Bone marrow (tissue), 2 donors: ENCODE data around the gene COBL.

Experiments used
- DNase-seq, 2 donors: peaks; one replicate each; lab custom pipeline; 2025; lab: John Stamatoyannopoulos, UW

The COBL gene, protein sequence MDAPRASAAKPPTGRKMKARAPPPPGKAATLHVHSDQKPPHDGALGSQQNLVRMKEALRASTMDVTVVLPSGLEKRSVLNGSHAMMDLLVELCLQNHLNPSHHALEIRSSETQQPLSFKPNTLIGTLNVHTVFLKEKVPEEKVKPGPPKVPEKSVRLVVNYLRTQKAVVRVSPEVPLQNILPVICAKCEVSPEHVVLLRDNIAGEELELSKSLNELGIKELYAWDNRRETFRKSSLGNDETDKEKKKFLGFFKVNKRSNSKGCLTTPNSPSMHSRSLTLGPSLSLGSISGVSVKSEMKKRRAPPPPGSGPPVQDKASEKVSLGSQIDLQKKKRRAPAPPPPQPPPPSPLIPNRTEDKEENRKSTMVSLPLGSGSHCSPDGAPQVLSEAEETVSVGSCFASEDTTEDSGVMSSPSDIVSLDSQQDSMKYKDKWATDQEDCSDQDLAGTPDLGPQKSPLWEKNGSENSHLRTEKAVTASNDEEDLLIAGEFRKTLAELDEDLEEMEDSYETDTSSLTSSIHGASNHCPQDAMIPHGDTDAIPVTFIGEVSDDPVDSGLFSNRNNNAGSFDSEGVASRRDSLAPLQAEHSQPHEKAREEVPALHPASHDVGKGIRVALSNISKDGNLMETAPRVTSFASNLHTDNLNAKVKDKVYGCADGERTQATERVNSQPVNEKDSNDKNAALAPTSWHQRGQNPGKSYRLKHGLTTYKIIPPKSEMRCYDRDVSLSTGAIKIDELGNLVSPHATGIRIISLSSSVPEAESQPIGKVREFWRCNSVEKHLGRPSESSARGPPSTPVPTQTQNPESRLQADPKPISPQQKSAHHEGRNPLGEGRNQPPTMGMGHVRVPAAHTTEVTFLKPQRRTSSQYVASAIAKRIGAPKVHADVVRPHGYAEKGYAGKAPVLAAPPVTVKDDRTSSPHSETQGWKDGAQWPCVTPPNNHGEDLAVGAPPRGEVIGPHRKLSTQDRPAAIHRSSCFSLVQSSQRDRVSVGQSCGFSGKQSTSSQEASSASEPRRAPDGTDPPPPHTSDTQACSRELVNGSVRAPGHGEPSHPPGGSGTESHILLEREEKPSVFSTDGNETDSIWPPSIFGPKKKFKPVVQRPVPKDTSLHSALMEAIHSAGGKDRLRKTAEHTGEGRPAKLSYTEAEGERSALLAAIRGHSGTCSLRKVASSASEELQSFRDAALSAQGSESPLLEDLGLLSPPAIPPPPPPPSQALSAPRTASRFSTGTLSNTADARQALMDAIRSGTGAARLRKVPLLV

DNA sequence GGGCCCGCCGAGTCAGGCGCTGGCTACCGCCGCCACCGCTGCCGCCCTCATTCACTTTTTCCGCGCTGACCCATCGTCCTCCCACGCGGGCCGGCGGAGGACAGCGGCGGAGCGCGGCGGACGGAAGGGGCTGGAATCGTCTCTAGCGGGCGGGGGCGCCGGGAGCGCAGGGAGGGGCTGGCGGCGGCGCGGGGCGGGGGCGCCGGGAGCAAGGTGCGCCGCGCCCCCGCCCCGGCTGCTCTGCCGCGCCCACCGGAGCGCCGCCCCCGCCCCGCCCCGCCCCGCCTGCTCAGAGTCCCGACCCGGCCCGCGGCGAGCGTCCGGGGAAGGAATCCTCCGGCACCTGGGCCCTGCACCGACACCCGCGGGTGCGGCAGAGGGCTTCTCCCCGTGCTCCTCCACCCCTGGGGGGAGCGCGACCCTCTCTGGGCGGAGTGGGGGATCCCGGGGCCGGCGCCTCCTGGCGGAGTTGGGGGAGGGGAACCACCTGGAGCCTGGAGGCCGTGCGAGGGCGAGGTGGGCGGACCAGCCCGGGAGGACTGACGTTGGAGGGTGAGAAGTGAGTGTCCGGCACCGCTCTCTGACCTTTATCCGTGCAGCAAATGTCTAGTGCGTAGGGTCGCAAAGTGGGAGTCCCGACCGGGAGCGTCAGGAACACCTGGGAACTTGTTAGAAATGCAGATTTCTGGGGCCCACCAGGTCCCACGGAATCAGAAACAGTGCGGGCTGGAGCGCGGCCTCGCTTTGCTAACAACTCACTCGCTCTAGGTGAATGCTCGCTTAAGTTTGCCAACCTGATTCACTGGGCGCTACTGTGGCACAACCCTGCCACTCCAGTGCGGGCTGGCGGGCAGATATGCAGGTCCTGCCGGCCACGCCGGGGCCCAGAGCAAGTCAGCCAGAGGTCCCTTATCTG, at the start of gene COBL:
COBL (minus strand) TSS at position 144 of the 916 bp plus-strand sequence. CDS start 176 bp downstream, outside the sequence.
- no peak for DNase-seq

DNA sequence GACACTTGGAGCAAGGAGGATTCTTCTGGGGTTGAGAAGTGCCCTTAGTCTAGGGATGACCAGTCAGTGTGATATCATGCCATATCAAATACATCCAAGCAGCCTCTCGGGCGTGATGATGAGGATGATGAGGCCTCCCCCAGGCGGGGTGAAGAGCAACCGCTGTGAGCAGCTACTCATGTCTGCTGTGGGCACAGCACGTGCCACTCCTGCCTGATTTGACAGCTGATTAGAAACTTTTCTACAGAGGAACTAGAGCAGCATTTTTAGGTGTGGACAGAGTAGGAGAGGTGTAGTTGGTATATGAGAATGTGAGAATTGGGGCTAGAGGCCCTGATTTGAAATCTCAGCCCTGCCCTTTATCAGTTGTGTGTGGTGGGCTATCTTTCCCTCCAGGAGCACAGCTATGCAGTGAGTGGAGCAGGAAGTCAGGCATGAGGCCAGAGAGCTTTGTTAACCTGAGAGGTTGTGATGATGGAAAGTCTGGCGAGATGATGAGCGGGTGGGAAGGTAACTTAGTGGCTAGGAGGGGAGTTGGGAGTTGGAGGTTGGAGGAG, 49.6 kb upstream of the COBL start:
- no peak for DNase-seq

DNA sequence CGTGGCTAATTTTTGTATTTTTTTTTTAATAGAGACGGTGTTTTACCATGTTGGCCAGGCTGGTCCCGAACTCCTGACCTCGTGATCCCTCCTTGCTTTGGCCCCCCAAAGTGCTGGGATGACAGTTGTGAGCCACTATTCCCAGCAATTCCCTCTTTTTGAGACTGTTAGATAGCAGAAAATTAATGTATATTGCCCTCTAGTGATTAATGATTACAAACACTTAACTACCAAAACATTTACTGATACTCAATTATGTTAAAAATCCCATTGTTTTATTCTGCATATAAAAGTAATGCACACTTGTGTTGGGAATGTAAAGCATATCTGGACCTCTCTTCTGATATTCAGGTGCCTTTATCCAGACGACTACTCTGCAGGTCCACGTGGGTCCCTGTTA, 41.2 kb upstream of the COBL start:
- DNase-seq = no peak

DNA sequence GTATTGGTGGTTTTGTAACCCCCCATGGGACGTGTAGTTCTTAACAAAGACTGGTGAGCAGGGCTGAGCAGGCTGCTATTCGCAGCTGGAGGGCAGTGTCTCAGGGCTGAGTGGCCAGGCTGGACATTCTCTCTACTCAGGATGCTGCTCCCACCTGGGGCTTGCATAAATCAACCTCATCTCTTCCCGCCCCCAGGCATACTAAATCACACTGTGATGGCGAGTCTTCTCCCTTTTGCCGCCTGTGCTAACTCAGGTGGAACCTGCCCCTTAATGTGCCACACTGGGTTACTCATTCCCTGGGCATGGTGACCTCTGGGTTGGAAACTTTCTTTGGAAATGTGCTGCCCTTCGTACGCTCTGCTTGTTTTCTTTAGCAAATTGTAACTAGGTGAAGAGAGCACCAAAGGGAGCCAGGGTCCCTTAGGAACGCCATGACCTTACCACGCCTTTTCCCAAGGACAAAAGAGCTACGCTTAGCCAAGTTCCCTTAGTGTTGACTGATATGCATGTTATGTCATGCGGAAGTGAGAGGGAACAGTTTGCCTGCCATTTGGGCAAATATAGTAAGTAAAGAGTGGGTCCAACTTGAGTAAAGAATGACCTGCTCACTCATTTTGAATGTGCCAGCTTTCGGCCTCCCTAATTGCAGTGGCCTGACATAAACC, 40.4 kb upstream of the COBL start:
- no peak for DNase-seq

DNA sequence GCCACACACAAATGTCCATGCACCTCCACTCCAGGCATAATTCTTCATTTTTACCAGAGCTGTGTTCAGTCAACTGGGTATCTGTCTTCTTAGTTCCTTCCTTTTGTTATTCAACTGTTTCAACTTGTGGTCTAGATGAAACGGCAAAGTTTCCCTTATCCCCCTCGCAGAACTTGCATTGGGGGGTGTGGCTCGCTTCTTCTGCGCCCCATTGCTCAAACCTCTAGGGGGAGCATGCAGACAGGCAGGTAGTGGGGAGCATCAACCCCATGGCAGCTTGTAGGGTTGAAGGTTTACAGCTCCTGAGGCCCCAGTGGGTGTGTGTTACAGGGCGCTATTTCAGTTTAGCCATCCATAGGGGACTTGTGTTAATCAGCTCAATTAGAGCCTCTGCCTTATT, 38.3 kb upstream of the COBL start:
- no peak for DNase-seq

DNA sequence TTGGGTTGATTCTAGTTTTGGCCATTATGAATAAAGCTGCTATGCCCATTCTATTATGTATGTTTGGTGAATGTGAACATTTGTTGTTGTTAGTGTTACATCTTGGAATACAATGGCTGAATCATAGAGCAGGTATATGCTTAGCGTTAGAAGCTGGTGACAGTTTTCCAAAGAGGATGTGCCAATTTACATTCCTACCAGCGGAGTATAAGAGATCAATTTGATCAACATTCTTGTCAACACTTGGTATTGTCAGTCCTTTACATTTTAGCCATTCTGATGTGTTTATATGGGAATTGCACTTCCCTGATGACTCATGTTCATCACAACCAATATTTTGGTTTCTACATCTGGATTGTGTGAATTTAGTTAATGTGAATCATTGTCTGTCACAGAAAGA, 37.8 kb upstream of the COBL start:
- DNase-seq = no peak

DNA sequence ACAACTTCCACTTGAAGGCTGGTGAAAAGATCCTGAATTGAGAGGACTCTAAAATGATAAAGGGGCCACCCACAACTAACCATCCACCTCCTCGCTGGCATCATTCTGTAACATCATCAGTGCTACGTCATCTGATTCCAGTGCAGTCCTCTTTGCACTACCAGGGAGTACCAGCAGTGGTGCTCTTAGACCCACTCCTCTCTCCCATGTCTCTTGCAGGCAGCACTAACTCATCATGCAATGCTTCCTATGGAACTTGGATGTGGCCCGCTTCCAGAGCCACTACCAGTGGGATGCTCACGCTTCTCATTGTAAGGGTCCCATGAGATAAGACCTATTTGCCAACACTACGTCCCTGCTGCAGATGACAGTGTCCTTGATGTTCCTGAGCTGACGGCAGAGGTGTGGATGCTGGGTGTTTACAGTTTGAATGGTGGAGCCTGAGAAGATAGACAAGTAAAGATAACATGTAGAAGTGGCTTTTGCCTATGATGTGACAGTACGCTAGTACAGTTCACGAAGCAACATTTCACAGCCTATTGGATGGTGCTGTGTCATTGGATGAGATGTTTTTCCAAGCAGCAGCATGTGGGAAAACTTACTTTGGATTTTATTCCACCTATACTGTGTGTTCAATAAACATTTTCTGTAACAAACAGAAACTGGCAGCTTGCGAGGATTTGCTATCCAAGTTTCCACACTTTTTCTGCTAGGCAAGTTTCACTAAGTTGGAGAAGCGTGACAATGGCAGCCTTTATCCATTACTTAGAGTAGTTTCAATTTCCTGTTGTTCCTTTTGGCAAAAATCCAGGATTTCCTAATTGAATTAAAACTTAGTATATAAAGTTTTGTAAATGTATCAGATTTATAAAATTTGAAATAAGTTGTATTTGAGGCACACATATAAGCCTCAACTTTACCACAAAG, 35.8 kb upstream of the COBL start:
- no peak for DNase-seq

DNA sequence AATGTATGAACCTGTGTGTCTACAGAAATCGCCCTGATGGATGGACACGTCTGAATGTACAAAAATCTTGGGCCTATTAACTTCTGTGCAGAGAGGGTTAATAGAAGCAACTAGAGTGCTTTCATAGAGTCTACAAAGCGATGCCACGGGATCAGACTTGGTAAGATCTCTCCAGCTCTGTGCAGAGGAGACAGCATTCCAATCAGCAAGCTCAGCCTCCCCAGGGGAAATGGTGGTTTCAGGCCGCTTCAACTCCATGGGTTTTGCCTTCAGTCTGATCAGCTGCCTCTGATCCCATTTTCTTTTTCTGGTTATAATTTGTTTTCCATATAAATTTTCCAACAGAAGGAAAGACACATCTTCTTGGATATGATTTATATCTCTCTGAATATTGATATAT, 35.1 kb upstream of the COBL start:
- no peak for DNase-seq

DNA sequence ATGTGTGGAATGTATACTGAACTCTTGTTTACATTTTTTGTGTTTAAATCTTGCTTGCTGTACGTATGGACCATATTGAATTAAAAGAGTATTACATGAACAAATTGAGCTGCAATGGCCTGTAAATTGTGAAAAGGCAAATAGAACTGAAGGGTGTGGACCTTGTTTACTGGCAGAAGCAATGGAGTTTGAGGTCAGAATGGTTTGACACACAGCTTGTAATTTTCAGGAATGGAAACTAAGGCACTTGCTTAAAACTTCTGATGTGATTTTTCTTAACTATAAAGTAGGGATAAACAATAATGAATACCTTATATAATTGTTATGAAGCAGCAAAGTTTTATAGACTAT, 33.9 kb upstream of the COBL start:
- DNase-seq = no peak

DNA sequence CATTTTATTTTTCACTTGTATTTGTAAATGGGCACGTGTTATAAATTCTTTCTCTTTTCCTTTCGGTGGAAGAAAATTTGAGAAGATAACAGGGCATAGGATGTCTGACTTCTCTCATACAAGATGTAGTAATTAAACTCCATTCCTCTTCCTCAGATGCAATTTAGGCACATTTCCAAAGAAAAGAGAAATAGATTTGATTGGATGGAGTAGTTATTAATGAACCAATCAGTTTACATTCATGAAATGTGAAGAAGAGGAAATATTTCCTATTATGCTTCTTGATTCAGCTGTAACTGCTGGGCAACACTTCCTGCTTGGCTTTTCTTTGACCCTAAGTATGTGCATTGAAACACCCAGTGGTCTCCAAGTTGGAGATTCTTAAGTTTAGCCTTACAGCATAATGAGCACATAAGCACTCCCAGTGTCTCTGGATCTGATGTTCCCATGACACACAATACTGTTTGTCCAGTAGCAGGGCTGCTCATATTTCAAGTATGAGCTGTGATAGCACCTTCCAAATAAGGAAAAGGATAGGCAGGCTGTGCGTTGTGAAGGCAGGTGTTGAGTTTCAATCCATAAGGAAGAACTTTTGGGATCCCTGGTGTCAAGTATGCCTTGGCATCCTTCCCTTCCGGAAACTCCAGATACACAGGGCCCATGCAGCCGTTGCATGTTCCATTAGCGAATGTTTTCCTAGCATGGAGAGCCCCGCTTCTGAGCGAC, 33.4 kb upstream of the COBL start:
- DNase-seq = no peak

DNA sequence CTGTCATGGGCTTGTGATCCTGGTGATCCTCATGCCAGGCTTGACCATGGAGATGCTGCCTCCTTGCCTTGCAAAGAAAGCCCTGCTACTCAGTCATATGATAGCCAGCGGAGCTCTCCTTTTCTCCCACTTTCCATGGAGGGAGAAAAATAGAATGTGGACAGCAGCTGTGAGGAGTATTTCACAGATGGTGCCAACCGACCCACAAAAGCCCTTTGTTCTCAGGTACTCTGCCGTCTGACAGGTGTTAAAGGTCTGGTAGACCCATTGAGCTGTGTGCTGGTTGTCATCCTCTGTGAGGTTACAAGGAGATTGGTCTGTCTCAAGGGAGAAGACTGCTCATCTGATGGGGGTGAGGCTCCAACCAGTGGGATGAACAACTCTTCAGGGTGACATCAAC, 29.5 kb upstream of the COBL start:
- no peak for DNase-seq

DNA sequence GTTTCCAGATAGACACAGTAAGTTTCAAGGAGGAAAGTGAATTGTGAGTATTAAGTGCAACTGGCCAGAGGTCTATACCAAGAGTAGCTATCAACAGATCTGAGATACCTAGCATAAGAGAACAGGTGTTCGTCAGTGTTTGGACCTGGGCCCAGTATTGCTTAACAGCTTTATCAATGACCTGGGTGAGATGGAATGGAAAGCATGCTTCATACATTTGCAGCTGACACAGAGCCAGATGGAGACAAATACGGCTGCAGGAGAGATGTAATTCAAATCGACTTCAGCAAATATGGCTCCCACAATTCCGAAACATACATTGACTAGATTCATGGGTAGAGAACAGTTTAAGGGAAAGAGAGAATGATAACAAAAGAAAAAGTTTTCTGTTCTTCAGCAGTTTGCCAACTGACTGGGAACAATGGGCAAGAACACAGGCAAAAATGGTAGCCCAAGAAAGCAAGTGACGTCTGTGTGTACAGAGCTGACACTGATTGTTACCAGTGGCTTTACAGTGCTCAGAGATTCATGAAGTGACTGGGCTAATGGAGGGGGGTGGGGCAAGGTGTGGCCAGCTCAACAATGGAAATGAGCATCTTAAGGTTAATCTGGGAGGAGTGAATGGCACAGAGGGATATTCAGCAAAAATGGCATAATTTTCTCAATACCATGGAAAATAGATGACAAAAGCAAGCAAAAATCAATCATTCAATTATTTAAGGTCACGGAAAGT, 28.0 kb upstream of the COBL start:
- no peak for DNase-seq

DNA sequence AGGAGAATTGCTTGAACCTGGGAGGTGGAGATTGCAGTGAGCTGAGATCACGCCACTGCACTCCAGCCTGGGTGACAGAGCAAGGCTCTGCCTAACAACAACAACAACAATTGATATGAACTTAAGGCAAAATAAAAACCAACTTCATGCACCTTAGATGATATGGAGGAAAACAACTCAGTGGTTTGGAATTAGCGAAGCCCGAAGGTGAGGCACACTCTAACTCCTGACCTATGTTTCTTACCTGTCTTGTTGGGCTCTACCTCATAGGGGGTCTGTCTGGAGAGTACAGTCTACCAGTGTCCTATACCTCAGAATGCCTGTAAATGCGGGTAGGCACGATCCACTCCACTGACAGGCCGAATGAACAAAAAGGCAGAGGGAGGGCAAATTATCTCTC, 24.3 kb upstream of the COBL start:
- no peak for DNase-seq

DNA sequence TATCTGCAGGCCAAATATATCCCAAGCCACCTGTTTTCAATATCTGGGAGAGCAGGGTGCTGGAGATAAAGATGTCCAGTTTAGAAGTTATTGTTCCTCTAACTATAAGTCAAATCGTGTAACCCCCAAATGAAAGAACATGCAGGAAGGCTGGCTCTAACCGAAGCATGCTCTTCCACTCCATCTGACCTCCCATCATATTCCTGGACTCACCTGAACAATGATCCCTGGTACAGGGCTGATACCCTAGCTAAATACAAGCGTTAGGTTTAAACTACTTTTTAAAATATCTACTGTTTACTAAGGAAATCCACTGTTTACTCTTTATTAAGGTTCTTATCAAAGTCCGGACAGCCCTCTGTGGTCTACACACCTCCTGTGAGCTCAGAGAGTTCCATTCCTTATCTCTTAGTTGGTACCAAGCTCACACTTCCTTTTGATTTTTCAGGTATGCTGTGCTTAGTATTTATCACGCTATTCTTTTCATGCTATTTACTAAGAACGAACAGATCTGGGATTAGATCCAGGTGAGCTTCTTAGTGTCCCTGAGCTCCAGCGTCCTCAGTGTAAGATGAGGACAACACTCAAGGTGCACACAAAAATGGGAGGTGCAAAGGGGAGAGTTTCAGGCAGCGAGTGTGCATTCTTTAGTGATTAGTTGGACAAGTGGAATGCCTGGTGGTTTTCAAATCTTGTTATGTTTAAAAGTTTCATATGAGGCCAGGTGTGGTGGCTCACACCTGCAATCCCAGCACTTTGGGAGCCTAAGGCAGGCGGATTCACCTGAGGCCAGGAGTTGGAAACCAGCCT, 23.6 kb upstream of the COBL start:
- no peak for DNase-seq

DNA sequence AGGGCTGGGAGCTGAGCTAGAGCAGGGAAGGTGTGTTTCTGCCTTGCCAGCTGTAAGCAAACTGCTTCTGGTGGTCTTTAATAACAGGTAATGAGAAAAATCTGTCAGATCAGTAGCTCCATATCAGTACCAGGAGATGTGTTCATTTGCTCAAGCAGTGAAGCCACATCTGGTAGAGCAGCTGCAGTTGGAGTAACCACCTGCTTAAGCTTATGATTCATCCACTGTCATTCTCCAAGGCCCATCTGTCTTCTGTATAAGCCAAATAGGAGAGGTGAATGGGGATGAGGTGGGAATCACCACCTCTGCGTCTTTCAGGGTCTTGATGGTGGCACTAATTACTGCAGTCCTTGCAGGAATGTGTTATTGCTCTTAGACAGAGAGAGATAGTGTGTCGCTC, 18.4 kb upstream of the COBL start:
- no peak for DNase-seq

DNA sequence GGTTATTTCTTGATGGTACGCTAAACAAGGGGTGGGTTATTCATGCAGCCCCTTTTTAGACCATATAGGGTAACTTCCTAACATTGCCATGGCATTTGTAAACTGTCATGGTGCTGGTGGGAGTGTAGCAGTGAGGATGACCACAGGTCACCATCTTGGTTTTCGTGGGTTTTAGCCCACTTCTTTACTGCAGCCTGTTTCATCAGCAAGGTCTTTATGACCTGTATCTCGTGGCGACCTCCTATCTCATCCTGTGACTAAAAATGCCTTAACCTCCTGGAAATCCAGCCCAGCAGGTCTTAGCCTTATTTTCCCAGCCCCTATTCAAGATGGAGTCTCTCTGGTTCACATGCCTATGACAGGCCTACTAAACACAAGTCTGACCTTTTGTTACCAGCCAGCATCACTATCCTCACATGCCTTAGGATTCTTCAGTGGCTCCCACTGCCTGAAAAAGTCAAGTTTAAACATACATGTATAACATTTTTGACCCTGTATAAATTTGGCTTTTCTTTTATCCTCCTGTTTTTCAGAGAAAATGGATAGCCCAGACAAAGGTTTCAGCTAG, 13.2 kb upstream of the COBL start:
- no peak for DNase-seq

DNA sequence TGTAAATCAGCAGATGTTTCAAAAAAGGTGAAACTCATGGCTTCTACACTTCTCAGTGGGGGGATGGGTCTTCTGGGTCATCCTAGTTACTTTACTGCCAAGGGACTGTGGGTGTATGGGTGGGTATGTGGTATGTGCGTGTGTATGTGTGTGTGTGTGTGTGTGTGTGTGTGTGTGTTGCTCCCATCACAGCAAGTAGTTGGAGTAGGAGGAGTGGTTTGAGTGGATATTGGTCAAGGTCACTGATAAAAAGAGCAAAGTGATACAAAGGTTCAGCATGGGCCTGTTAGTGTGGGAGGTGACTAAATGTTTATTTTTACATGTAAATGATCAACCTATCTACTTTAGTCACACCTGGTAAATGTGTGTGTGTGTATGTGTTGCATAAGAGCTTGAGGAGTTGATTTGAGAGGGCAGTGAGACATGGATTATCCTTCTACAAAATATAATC, 11.8 kb upstream of the COBL start:
- DNase-seq = no peak
